NB4 (cell line): ENCODE data around the gene TXLNA.

Experiments used
- MYC ChIP-seq: IDR thresholded peaks from 2 replicates; pipeline ENCODE4 v1.6.1; 2011; ENCODE audit warnings: low read depth, low read length
- POLR2A ChIP-seq: IDR thresholded peaks from 2 replicates; pipeline ENCODE4 v1.6.1; 2011; ENCODE audit warnings: mild to moderate bottlenecking; ENCODE audit not compliant: insufficient read length; ENCODE audit errors: extremely low read depth
- TF ChIP-seq, protein P1 (sequence below): IDR thresholded peaks from one replicate; pipeline ENCODE4 v1.5.1; 2012; ENCODE audit warnings: low read depth, low read length
- TF ChIP-seq, protein P2 (sequence below): IDR thresholded peaks from 2 replicates; pipeline ENCODE4 v1.6.1; 2011; ENCODE audit warnings: low read depth, low read length

DNA sequence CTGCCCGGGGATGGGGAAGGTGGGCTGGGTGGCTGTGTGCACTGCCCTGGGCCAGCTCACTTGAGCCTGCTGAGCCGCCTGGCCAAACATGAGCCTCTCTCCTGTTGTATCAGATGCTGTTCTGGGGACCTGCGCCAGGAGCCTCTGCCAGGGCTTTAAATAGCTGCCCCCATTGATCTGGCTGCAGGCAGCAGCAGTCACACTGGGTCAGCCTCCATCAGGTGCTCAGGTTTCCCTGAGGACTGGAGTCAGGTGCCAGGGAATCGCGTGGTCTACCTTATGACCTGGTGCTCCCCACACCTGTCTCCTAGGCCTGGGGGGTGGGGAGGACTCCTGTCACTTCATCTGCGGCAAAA, 20.2 kb downstream of the TXLNA start:
- TF ChIP-seq POLR2A (no peak), MYC (no peak)
- TF ChIP-seq, protein P1, sequence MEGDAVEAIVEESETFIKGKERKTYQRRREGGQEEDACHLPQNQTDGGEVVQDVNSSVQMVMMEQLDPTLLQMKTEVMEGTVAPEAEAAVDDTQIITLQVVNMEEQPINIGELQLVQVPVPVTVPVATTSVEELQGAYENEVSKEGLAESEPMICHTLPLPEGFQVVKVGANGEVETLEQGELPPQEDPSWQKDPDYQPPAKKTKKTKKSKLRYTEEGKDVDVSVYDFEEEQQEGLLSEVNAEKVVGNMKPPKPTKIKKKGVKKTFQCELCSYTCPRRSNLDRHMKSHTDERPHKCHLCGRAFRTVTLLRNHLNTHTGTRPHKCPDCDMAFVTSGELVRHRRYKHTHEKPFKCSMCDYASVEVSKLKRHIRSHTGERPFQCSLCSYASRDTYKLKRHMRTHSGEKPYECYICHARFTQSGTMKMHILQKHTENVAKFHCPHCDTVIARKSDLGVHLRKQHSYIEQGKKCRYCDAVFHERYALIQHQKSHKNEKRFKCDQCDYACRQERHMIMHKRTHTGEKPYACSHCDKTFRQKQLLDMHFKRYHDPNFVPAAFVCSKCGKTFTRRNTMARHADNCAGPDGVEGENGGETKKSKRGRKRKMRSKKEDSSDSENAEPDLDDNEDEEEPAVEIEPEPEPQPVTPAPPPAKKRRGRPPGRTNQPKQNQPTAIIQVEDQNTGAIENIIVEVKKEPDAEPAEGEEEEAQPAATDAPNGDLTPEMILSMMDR = no peak
- TF ChIP-seq, protein P2, sequence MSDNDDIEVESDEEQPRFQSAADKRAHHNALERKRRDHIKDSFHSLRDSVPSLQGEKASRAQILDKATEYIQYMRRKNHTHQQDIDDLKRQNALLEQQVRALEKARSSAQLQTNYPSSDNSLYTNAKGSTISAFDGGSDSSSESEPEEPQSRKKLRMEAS = no peak
